DND-41 (cell line): ENCODE results near the gene MRPS7.

Source experiments
- ATAC-seq: fragments of 200-7000 bp; cut with Tn5 transposase; 3 replicates; pipeline ENCODE4 v1.9.1; 2021; ENCODE audit warnings: low read depth; ENCODE audit not compliant: insufficient read depth
- DNase-seq: peaks from one replicate; pipeline ENCODE4 v3.0.0-alpha.2; 2020
- H2AFZ ChIP-seq: 2 replicates; pipeline ENCODE4 v1.6.0; 2012; ENCODE audit warnings: low read depth, low read length
- H3K27ac ChIP-seq: 2 replicates; pipeline ENCODE4 v1.5.1; 2012; ENCODE audit warnings: low read length, inconsistent platforms
- H3K27me3 ChIP-seq: fragments of 200-600 bp; sonication (generic); 2 replicates; pipeline ENCODE4 v1.6.0; 2012; ENCODE audit warnings: low read length, mild to moderate bottlenecking, inconsistent platforms; ENCODE audit not compliant: insufficient read depth, poor library complexity
- H3K36me3 ChIP-seq: 2 replicates; pipeline ENCODE4 v1.5.1; 2012; ENCODE audit warnings: low read length, inconsistent platforms; ENCODE audit not compliant: insufficient read depth
- H3K4me1 ChIP-seq: 2 replicates; pipeline ENCODE4 v1.5.1; 2012; ENCODE audit warnings: mild to moderate bottlenecking, low read length; ENCODE audit not compliant: insufficient read depth
- H3K4me2 ChIP-seq: 2 replicates; pipeline ENCODE4 v1.6.0; 2012; ENCODE audit warnings: mild to moderate bottlenecking, moderate library complexity, low read length, inconsistent platforms; ENCODE audit not compliant: insufficient read depth
- H3K4me3 ChIP-seq, 2 experiments: fragments of 200-600 bp in 1 of 2; shearing (Covaris generic) in 1 of 2; 2 replicates each; pipeline ENCODE4 v1.5.1; 2012 to 2016; ENCODE audit warnings: inconsistent platforms in 2 of 2, low read length in 2 of 2, mild to moderate bottlenecking in 2 of 2, low read depth in 1 of 2, moderate library complexity in 1 of 2
- H3K79me2 ChIP-seq: 2 replicates; pipeline ENCODE4 v1.6.0; 2012; ENCODE audit warnings: low read length, inconsistent platforms; ENCODE audit not compliant: insufficient read depth
- H3K9ac ChIP-seq: 2 replicates; pipeline ENCODE4 v1.6.0; 2012; ENCODE audit warnings: low read depth, mild to moderate bottlenecking, inconsistent platforms, low read length, moderate library complexity
- H3K9me3 ChIP-seq: 2 replicates; pipeline ENCODE4 v1.5.1; 2012; ENCODE audit warnings: low read length, moderate library complexity, mild to moderate bottlenecking, inconsistent platforms; ENCODE audit not compliant: insufficient read depth, severe bottlenecking
- H4K20me1 ChIP-seq: 2 replicates; pipeline ENCODE4 v1.6.0; 2012; ENCODE audit warnings: low read length; ENCODE audit not compliant: insufficient read depth
- EZH2 ChIP-seq: IDR thresholded peaks from 3 replicates; pipeline ENCODE4 v1.6.1; 2012; ENCODE audit warnings: borderline replicate concordance, low read depth, mild to moderate bottlenecking, moderate library complexity, low read length, inconsistent platforms; ENCODE audit not compliant: severe bottlenecking
- TF ChIP-seq, protein P1 (sequence below): IDR thresholded peaks from 2 replicates; pipeline ENCODE4 v1.5.1; 2012; ENCODE audit warnings: borderline replicate concordance, low read length, moderate library complexity, mild to moderate bottlenecking; ENCODE audit not compliant: poor library complexity, severe bottlenecking; ENCODE audit errors: extremely low read depth

MRPS7 gene

DNA sequence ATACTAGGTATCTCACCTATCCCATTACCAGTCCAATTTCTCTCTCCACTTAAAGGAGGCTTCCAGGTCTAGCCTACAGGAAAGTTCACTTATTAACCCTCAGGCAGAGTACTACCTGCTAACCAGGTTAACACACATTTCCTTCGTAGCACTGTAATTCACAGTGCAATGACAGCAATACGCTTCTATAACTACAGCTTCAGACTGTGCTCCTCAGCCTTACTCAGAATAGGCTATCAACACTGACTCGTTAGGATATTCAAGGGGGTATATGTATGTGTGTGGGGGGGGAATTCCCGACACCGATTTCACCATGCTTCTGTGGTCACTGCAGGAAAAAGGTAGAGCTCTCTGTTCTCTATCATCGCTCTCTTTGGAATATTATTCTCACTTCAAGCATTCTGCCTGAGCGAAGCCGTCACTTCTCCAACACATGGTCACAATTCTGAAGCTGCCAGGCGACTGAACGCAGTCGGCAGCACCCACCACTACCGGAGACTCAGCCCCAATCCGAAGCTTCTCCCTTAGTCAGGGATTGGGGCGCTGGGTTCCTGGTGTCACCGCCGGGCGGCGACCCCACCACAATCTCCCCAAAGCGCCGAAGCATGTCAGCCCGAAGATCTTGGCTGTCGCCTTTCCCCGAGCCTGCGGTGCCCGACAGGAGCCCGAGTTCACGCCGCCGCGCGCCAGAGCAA, 891 bp upstream of the MRPS7 start:
- DNase-seq (no peak), ATAC-seq (peak; percentile 44)
- Histone ChIP-seq H3K27me3 (no peaks in the 10 kb centered on the region), H3K79me2 (peaks cover 75% of the 10 kb centered on the region), H2AFZ (peak overlapping the region; percentile 89), H3K27ac (peak overlapping the region; percentile 95), H3K36me3 (peaks cover 30% of the 10 kb centered on the region), H4K20me1 (peaks cover 24% of the 10 kb centered on the region), H3K9ac (peak overlapping the region; percentile 81), H3K4me3 (peak overlapping the region; percentile 67 to 77), H3K4me1 (peaks cover 42% of the 10 kb centered on the region), H3K4me2 (peak overlapping the region; percentile 82), H3K9me3 (no peaks in the 10 kb centered on the region)
- TF ChIP-seq EZH2 = no peak
- TF ChIP-seq, protein P1, sequence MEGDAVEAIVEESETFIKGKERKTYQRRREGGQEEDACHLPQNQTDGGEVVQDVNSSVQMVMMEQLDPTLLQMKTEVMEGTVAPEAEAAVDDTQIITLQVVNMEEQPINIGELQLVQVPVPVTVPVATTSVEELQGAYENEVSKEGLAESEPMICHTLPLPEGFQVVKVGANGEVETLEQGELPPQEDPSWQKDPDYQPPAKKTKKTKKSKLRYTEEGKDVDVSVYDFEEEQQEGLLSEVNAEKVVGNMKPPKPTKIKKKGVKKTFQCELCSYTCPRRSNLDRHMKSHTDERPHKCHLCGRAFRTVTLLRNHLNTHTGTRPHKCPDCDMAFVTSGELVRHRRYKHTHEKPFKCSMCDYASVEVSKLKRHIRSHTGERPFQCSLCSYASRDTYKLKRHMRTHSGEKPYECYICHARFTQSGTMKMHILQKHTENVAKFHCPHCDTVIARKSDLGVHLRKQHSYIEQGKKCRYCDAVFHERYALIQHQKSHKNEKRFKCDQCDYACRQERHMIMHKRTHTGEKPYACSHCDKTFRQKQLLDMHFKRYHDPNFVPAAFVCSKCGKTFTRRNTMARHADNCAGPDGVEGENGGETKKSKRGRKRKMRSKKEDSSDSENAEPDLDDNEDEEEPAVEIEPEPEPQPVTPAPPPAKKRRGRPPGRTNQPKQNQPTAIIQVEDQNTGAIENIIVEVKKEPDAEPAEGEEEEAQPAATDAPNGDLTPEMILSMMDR = peak; percentile 34

DNA sequence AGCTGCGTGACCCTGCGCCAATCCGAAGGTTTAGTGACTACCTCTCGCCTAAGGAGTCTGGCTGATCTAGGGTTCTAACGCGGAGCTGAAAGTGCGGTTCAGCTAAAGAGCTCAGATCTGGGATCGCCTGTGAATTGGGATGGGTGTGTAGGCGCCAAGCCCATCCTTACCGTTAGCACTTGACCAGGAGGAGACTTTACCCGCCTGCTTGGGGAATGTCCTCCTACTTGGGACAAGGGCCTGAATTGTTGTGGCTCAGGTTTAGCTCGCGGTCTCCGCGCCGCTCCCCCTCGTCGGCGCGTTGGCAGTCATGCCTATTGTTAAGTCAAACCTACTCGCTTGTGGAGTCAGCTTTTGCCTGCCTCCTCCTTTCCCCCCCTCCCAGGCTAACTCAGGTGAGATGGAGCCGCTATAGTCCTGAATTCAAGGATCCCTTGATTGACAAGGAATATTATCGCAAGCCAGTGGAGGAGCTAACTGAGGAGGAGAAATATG, 480 bp downstream of the MRPS7 start:
- ATAC-seq = peak; percentile 25
- Histone ChIP-seq H3K9me3 (no peaks in the 10 kb centered on the region), H2AFZ (peak overlapping the region; percentile 89), H3K27ac (peak overlapping the region; percentile 95), H4K20me1 (peaks cover 24% of the 10 kb centered on the region), H3K4me1 (peaks cover 42% of the 10 kb centered on the region), H3K27me3 (no peaks in the 10 kb centered on the region), H3K4me2 (peak overlapping the region; percentile 82), H3K79me2 (peaks cover 69% of the 10 kb centered on the region), H3K4me3 (peak overlapping the region; percentile 67 to 77), H3K36me3 (peaks cover 44% of the 10 kb centered on the region), H3K9ac (peak overlapping the region; percentile 81)
- TF ChIP-seq EZH2 = no peak
- TF ChIP-seq, protein P1 = no peak
- DNase-seq = no peak

DNA sequence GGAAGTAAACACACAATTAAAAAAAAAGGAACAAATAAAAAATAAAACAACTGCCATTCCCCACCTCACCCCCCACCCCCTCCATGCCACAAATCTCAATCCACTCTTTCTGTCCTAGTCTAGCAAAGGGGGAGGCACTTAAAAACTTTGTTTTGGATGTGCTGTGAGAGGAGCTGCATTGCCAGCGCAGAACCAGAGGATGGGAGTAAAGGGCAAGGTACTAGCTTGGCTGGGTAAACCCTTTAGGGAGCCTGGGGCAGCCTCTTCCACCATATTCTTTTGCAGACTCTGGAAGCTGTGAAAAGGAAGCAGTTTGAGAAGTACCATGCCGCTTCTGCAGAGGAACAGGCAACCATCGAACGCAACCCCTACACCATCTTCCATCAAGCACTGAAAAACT, 1.4 kb downstream of the MRPS7 start:
- H3K36me3 ChIP-seq = peaks cover 53% of the 10 kb centered on the region
- H3K27ac ChIP-seq = no peak overlapping the region
- H3K79me2 ChIP-seq = peaks cover 63% of the 10 kb centered on the region
- H3K27me3 ChIP-seq = no peaks in the 10 kb centered on the region
- no peaks in the 10 kb centered on the region for H3K9me3 ChIP-seq
- no peak for DNase-seq
- H3K4me1 ChIP-seq = peaks cover 41% of the 10 kb centered on the region
- TF ChIP-seq, protein P1 = peak; percentile 29
- no peak for TF ChIP-seq EZH2
- H4K20me1 ChIP-seq = peaks cover 24% of the 10 kb centered on the region
- no peak overlapping the region for H2AFZ ChIP-seq
- peak overlapping the region; percentile 82 for H3K4me2 ChIP-seq
- H3K4me3 ChIP-seq = peak overlapping the region; percentile 67 to 77; a peak in 3 of 4 replicates
- ATAC-seq = no peak
- H3K9ac ChIP-seq = peak overlapping the region; percentile 81
